ENCODE results near the gene SLC6A11. TPM values are rescaled to one million over a fixed set of nuclear protein-coding genes. Genes with fewer than 3 reads are reported as not detected.

The SLC6A11 gene
- polyA plus RNA-seq, 1 donor (not counting 4 experiments of a cell fraction or from before 2014, with no cell fraction given), result 9.8 TPM

- peaks cover 70% of the 10 kb centered on the region for H3K27me3 ChIP-seq (ENCODE audit: control insufficient read depth, extremely low read depth, insufficient read depth, low read length)
- H3K9ac ChIP-seq (ENCODE audit: control insufficient read depth, extremely low read depth, insufficient read depth, low read length), result no peak overlapping the region
- no peaks in the 10 kb centered on the region for H3K9me1 ChIP-seq (ENCODE audit: control insufficient read depth, extremely low read depth, insufficient read depth, low read length)
- FAIRE-seq (no peak), DNase-seq (ENCODE audit: low read depth, low spot score) (no peak)
- no peak overlapping the region for H3K4me2 ChIP-seq (ENCODE audit: control insufficient read depth, extremely low read depth, insufficient read depth, low read depth, low read length)
- H3K4me1 ChIP-seq (ENCODE audit: control insufficient read depth, extremely low read depth, insufficient read depth, low read length), result peaks cover 2% of the 10 kb centered on the region
- no peaks in the 10 kb centered on the region for H3K79me2 ChIP-seq (ENCODE audit: control insufficient read depth, insufficient read depth, low read length)
- no peak overlapping the region for H3K4me3 ChIP-seq (ENCODE audit: control insufficient read depth in 2 of 3, extremely low read depth in 1 of 3, insufficient read depth in 2 of 3, low read depth in 1 of 3, low read length in 3 of 3)
- no peaks in the 10 kb centered on the region for H3K36me3 ChIP-seq (ENCODE audit: control insufficient read depth in 2 of 2, extremely low read depth in 1 of 2, insufficient read depth in 2 of 2, low read length in 2 of 2)
- dilution Hi-C loops (cut with MboI; ENCODE audit: extremely low pct_ligation_motif_present, low sequenced_read_pairs), result no loop called here
- no peak overlapping the region for H2AFZ ChIP-seq (ENCODE audit: control insufficient read depth, low read length)
- no peaks in the 10 kb centered on the region for H3K9me3 ChIP-seq (ENCODE audit: control insufficient read depth, low read depth, low read length)
- TF ChIP-seq EZH2 (IDR thresholded peaks at IDR 0.05; ENCODE audit: low read length) (no peak), CTCF (optimal IDR thresholded peaks at IDR 0.05 in 1 of 3, IDR thresholded peaks at IDR 0.05 in 1 of 3, conservative IDR thresholded peaks at IDR 0.05 in 1 of 3; ENCODE audit: extremely low read depth in 1 of 3, insufficient read depth in 2 of 3, low read length in 3 of 3) (no peak)
- H4K20me1 ChIP-seq (ENCODE audit: control insufficient read depth, extremely low read depth, insufficient read depth, low read length), result peaks cover 5% of the 10 kb centered on the region
- no peak overlapping the region for H3K27ac ChIP-seq (ENCODE audit: control insufficient read depth, insufficient read depth, low read length)
Measured at GRCh38 chr3:10988001-10988665, 172.1 kb downstream of the SLC6A11 start.

- Histone ChIP-seq H2AFZ (ENCODE audit: control insufficient read depth, low read length) (no peak overlapping the region), H3K9me1 (ENCODE audit: control insufficient read depth, extremely low read depth, insufficient read depth, low read length) (no peaks in the 10 kb centered on the region), H4K20me1 (ENCODE audit: control insufficient read depth, extremely low read depth, insufficient read depth, low read length) (peaks cover 5% of the 10 kb centered on the region), H3K9me3 (ENCODE audit: control insufficient read depth, low read depth, low read length) (no peaks in the 10 kb centered on the region), H3K9ac (ENCODE audit: control insufficient read depth, extremely low read depth, insufficient read depth, low read length) (no peak overlapping the region), H3K36me3 (ENCODE audit: control insufficient read depth in 2 of 2, extremely low read depth in 1 of 2, insufficient read depth in 2 of 2, low read length in 2 of 2) (no peaks in the 10 kb centered on the region), H3K4me3 (ENCODE audit: control insufficient read depth in 2 of 3, extremely low read depth in 1 of 3, insufficient read depth in 2 of 3, low read depth in 1 of 3, low read length in 3 of 3) (no peak overlapping the region), H3K4me1 (ENCODE audit: control insufficient read depth, extremely low read depth, insufficient read depth, low read length) (no peaks in the 10 kb centered on the region), H3K27ac (ENCODE audit: control insufficient read depth, insufficient read depth, low read length) (no peak overlapping the region), H3K79me2 (ENCODE audit: control insufficient read depth, insufficient read depth, low read length) (no peaks in the 10 kb centered on the region), H3K4me2 (ENCODE audit: control insufficient read depth, extremely low read depth, insufficient read depth, low read depth, low read length) (no peak overlapping the region), H3K27me3 (ENCODE audit: control insufficient read depth, extremely low read depth, insufficient read depth, low read length) (peaks cover 77% of the 10 kb centered on the region)
- FAIRE-seq (no peak), DNase-seq (ENCODE audit: low read depth, low spot score) (no peak)
- no peak for TF ChIP-seq EZH2 (IDR thresholded peaks at IDR 0.05; ENCODE audit: low read length)
- no peak for TF ChIP-seq CTCF (optimal IDR thresholded peaks at IDR 0.05 in 1 of 3, IDR thresholded peaks at IDR 0.05 in 1 of 3, conservative IDR thresholded peaks at IDR 0.05 in 1 of 3; ENCODE audit: extremely low read depth in 1 of 3, insufficient read depth in 2 of 3, low read length in 3 of 3)
- dilution Hi-C loops (cut with MboI; ENCODE audit: extremely low pct_ligation_motif_present, low sequenced_read_pairs), result no loop called here
Measured at GRCh38 chr3:10988991-10989484, 173.0 kb downstream of the SLC6A11 start.

Other genes with a start within 250 kb of the SLC6A11 start
- not detected in 3 replicates for gene SLC6A1, start 176.5 kb downstream of the SLC6A11 start, polyA plus RNA-seq